ENCODE results near the gene TTC7B.

DNA sequence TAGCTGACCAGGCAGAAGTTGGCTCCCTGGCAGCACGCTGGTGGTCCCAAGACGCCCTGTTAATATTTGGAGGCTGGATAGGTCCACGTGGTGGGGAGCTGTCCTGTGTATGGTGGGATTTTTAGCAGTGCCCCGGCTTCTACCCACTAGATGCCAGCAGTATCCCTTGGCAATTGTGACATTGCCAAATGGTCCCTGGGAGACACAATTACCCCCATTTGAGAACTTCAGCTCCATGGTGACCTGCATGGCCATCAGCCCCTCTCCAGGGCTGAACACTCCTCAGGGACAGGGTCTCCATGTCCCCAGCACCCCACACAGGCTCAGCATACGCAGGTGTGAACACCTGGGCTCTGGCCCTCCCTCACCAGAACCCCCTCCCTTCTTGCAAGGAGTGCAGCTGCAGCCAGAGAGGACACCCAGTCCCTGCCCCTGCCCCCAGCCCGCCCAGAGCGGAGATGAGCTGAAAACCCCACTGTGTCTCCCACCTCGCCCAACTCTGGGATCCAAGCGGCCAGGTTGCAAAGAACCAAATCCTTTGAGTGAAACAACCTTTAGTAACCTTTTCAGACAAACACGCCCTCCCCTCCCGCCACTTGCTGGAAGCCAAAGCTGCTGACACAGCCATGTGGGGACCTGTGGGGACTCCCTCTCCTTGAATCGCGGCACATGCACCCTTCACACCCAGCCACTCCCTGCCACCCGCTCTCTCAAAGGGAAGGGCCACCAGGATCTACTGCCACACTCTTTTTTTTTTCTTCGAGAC lies 299.0 kb downstream of the TTC7B start:
- TF ChIP-seq, protein P1, sequence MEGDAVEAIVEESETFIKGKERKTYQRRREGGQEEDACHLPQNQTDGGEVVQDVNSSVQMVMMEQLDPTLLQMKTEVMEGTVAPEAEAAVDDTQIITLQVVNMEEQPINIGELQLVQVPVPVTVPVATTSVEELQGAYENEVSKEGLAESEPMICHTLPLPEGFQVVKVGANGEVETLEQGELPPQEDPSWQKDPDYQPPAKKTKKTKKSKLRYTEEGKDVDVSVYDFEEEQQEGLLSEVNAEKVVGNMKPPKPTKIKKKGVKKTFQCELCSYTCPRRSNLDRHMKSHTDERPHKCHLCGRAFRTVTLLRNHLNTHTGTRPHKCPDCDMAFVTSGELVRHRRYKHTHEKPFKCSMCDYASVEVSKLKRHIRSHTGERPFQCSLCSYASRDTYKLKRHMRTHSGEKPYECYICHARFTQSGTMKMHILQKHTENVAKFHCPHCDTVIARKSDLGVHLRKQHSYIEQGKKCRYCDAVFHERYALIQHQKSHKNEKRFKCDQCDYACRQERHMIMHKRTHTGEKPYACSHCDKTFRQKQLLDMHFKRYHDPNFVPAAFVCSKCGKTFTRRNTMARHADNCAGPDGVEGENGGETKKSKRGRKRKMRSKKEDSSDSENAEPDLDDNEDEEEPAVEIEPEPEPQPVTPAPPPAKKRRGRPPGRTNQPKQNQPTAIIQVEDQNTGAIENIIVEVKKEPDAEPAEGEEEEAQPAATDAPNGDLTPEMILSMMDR (IDR thresholded peaks at IDR 0.05): no peak
- TF ChIP-seq POLR2A (IDR thresholded peaks at IDR 0.05): no peak

Data from esophagus squamous epithelium (tissue), 4 donors.